IPS-18c (cell line): ENCODE results near the gene ACTA2.

Experiments used
- H3K4me3 ChIP-seq: 2 replicates; pipeline ENCODE4 v1.7.0; 2013; ENCODE audit warnings: low read depth, mild to moderate bottlenecking, low read length, moderate library complexity; ENCODE audit not compliant: insufficient read depth
- H3K9me3 ChIP-seq: one replicate; pipeline ENCODE4 v1.6.1; 2013; ENCODE audit warnings: mild to moderate bottlenecking, low read length, moderate library complexity; ENCODE audit not compliant: control insufficient read depth, insufficient read depth

ACTA2 gene

GRCh38 chr10:88890681-88891381 is 61.7 kb downstream of the ACTA2 start:
- Histone ChIP-seq H3K9me3 (no peaks in the 10 kb centered on the region), H3K4me3 (no peak overlapping the region)

DNA sequence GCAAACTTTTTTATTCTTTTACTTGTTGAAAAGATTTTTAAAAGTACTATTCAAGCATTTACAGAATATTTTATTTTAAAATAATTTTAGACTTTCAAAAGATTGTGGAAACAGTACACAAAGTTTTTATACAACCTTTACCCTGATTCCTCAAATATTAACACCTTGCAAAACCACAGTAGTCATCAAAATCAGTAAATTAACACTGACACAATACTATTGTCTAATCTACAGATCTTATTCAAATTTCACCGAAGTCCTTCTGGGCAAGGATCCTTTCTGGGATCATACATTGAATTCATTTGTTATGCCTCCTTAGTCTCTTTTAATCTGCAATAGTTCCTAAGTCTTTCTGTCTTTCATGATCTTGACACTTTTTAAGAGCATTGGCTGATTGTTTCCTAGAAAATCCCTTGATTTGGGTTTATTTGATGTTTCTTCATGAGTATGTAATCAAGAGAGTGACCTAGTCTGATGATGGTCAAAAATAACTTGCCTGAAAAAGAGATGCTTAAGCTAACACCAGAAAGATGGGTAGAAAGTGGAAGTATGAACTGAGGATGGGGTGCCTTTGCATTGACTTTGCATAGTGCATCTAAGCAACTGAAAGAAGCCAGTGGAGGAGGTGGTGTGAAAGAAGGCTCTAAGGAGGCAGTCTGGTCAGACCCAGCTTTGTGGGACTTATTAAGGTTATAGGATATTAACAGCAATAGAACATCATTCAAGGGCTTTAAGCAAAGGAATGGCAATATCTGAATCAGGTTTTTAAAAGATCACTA is 62.8 kb downstream of the ACTA2 start:
- no peak overlapping the region for H3K4me3 ChIP-seq
- no peaks in the 10 kb centered on the region for H3K9me3 ChIP-seq

DNA sequence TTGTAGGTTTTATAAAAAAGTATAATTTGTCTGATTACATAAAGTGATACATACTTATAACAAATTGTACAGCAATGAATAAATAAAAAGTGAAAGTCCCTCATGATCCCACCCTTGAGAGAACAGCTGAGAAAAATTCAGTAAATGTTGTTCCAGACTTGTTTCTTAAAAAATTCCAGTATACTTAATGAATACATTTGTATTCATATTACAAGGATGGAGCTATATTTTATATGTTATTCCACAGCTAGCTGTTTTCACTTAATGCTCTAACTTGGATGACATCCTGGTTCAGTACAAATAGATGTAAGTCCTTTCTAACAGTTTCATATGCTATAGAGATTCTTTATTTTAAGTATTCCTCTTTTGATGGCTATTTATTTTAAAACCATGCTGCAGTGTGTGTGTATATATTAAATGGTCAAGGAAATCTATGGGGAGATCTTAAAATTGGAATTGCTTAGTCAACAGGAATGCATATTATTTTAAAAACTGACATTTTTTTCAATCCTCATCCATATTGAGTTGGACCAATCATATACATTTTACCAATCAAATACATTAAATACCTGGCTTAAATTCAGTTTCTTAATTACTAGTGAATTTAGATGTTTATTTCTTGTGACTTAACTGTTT is 63.6 kb downstream of the ACTA2 start:
- H3K9me3 ChIP-seq = no peaks in the 10 kb centered on the region
- H3K4me3 ChIP-seq = no peak overlapping the region

- no peak overlapping the region for H3K4me3 ChIP-seq
- H3K9me3 ChIP-seq = no peaks in the 10 kb centered on the region
These were observed 66.0 kb downstream of the ACTA2 start for GRCh38 chr10:88886557-88886956.
